Nephron progenitor cell (in vitro differentiated cells): Measurements from ENCODE around the gene TANC2.

Source experiments
- DNase-seq: peaks from one replicate; pipeline ENCODE4 v3.0.0; 2021
- H3K27ac Mint-ChIP-seq: 2 replicates; pipeline ENCODE4 v1.8.0; 2021; ENCODE audit warnings: mild to moderate bottlenecking, moderate library complexity, mixed read lengths
- H3K27me3 Mint-ChIP-seq: 2 replicates; pipeline ENCODE4 v1.8.0; 2021; ENCODE audit warnings: mild to moderate bottlenecking, low read depth, mixed read lengths; ENCODE audit not compliant: poor library complexity
- H3K36me3 Mint-ChIP-seq: 2 replicates; pipeline ENCODE4 v1.8.0; 2021; ENCODE audit warnings: low read depth, mixed read lengths
- H3K4me1 Mint-ChIP-seq: 2 replicates; pipeline ENCODE4 v1.8.0; 2021; ENCODE audit warnings: mixed read lengths
- H3K4me3 Mint-ChIP-seq: 2 replicates; pipeline ENCODE4 v1.8.0; 2021; ENCODE audit warnings: mild to moderate bottlenecking, moderate library complexity, mixed read lengths
- H3K9me3 Mint-ChIP-seq: 2 replicates; pipeline ENCODE4 v1.8.0; 2021; ENCODE audit warnings: mild to moderate bottlenecking, moderate library complexity, mixed read lengths
- CTCF ChIP-seq: fragments of 200-600 bp; sonication (generic); IDR thresholded peaks from 2 replicates; pipeline ENCODE4 v1.5.0; 2021; ENCODE audit warnings: antibody characterized with exemption

The TANC2 gene

GRCh38 chr17:62965686-62966425, at the start of gene TANC2:
Gene TANC2, plus strand, starts transcription at chr17:62966235. Its CDS starts 43,325 bp downstream, at chr17:63009560.
- no peak for TF ChIP-seq CTCF
- Mint-ChIP-seq H3K4me3 (peak within 1 kb of the TSS; percentile 92), H3K27ac (peak within 1 kb of the TSS; percentile 49), H3K36me3 (no peaks in the 10 kb centered on the region), H3K4me1 (peaks cover 38% of the 10 kb centered on the region), H3K9me3 (peaks cover under 1% of the 10 kb centered on the region), H3K27me3 (peaks cover 23% of the 10 kb centered on the region)
- peak; percentile 79 for DNase-seq

GRCh38 chr17:62916684-62917571, 49.1 kb upstream of the TANC2 start:
- H3K27ac Mint-ChIP-seq: peak overlapping the region; percentile 70
- H3K4me1 Mint-ChIP-seq: peaks cover 43% of the 10 kb centered on the region
- no peak for DNase-seq
- TF ChIP-seq CTCF: no peak
- peaks cover 4% of the 10 kb centered on the region for H3K36me3 Mint-ChIP-seq
- peaks cover 2% of the 10 kb centered on the region for H3K27me3 Mint-ChIP-seq
- peaks cover 8% of the 10 kb centered on the region for H3K9me3 Mint-ChIP-seq
- H3K4me3 Mint-ChIP-seq: no peak overlapping the region

- TF ChIP-seq CTCF: no peak
- Mint-ChIP-seq H3K4me1 (peaks cover 52% of the 10 kb centered on the region), H3K36me3 (no peaks in the 10 kb centered on the region), H3K9me3 (no peaks in the 10 kb centered on the region), H3K27me3 (peaks cover 2% of the 10 kb centered on the region), H3K27ac (no peak overlapping the region), H3K4me3 (no peak overlapping the region)
- DNase-seq: no peak
These were observed 46.6 kb upstream of the TANC2 start for GRCh38 chr17:62919388-62919787.

GRCh38 chr17:62920300-62920699, 45.7 kb upstream of the TANC2 start:
- no peak overlapping the region for H3K27ac Mint-ChIP-seq
- TF ChIP-seq CTCF: no peak
- H3K36me3 Mint-ChIP-seq: no peaks in the 10 kb centered on the region
- DNase-seq: no peak
- H3K9me3 Mint-ChIP-seq: no peaks in the 10 kb centered on the region
- H3K4me3 Mint-ChIP-seq: no peak overlapping the region
- H3K4me1 Mint-ChIP-seq: peaks cover 47% of the 10 kb centered on the region
- H3K27me3 Mint-ChIP-seq: peaks cover 1% of the 10 kb centered on the region

- Mint-ChIP-seq H3K9me3 (no peaks in the 10 kb centered on the region), H3K4me3 (no peak overlapping the region), H3K27ac (no peak overlapping the region), H3K36me3 (no peaks in the 10 kb centered on the region), H3K27me3 (no peaks in the 10 kb centered on the region), H3K4me1 (peaks cover 40% of the 10 kb centered on the region)
- DNase-seq: no peak
- TF ChIP-seq CTCF: no peak
These were observed 44.2 kb upstream of the TANC2 start for GRCh38 chr17:62921817-62922216.
